H1 (cell line): Measurements from ENCODE around the gene PCDH9. TPM values are rescaled to one million over a fixed set of nuclear protein-coding genes. Genes with fewer than 3 reads are reported as not detected.

ENCODE experiments used
- ASH2L ChIP-seq: fragments of 200-600, 300-600 bp; sonication (generic); IDR thresholded peaks from one replicate; pipeline ENCODE4 v1.7.1; 2017; ENCODE audit warnings: low read length
- BACH1 ChIP-seq: IDR thresholded peaks from 2 replicates; pipeline ENCODE4 v1.6.1; 2012; ENCODE audit warnings: low read length, improper control_type of control experiment
- CBX8 ChIP-seq: fragments of 300-800, 300-1000 bp; sonication (generic); IDR thresholded peaks from 2 replicates; pipeline ENCODE4 v1.7.1; 2016; ENCODE audit warnings: low read depth, low read length, borderline replicate concordance
- CTCF ChIP-seq, 3 experiments: IDR thresholded peaks; 1 replicate in 2 of 3; 2 replicates in 1 of 3; pipeline versions ENCODE4 v1.5.1 to v1.6.1; 2011; ENCODE audit warnings: low read length in 3 of 3, mild to moderate bottlenecking in 3 of 3, inconsistent platforms in 2 of 3, low read depth in 1 of 3, moderate library complexity in 1 of 3; ENCODE audit not compliant: insufficient read depth in 1 of 3; ENCODE audit errors: control extremely low read depth in 1 of 3
- SP1 ChIP-seq: IDR thresholded peaks from 2 replicates; pipeline ENCODE4 v1.6.1; 2011; ENCODE audit warnings: low read depth, low read length
- SRF ChIP-seq: IDR thresholded peaks from 2 replicates; pipeline ENCODE4 v1.6.1; 2011; ENCODE audit warnings: mild to moderate bottlenecking, low read depth, low read length, moderate library complexity
- TAF1 ChIP-seq: IDR thresholded peaks from 2 replicates; pipeline ENCODE4 v1.6.1; 2011; ENCODE audit warnings: mild to moderate bottlenecking, low read depth, low read length
- polyA plus RNA-seq, 7 experiments: library from polyadenylated mRNA; depleted of rRNA in 3 of 7; stranded (reverse) in 5 of 7; unstranded in 2 of 7; fragments of >200 nt in 5 of 7; fragments of 200-250 nt in 2 of 7; gene quantifications; 1 replicate in 5 of 7; 2 replicates in 1 of 7; 4 replicates in 1 of 7; pipeline versions ENCODE4 v1.2.1 to v1.2.3, GENCODE V29; 2011 to 2013; ENCODE audit warnings: missing spikeins in 2 of 7, mixed read lengths in 2 of 7
- total RNA-seq: library from RNA; stranded (reverse); fragmentation: NEBNext Ultra II Directional; extraction: Animal tissue kit (Norgen Biotek cat#: 25700); gene quantifications from 2 replicates; pipeline ENCODE4 v1.2.1, GENCODE V29; 2021

PCDH9 gene
- total and polyA plus RNA-seq, 2 of the 8 experiments (the other 6 are each of a cell fraction or from before 2014, with no cell fraction given) = 0.12 to 0.60 TPM

GRCh38 chr13:66530686-66531085 lies 699.5 kb downstream of the PCDH9 start (continued):
- TF ChIP-seq CTCF (IDR thresholded peaks at IDR 0.05; ENCODE audit: control extremely low read depth in 1 of 3, insufficient read depth in 1 of 3, low read depth in 1 of 3, low read length in 3 of 3) (no peak), ASH2L (no peak), TAF1 (no peak), BACH1 (no peak), CBX8 (no peak), SRF (no peak), SP1 (no peak)
- TF ChIP-seq, all 59 proteins: peak for 0
